PFSK-1 (cell line): Measurements from ENCODE around the gene NANP.

Source experiments
- FOXP2 ChIP-seq: optimal IDR thresholded peaks from 2 replicates; pipeline ENCODE3; 2011; ENCODE audit warnings: borderline replicate concordance, control low read depth, inconsistent platforms; ENCODE audit not compliant: insufficient read depth; ENCODE audit errors: extremely low read length, extremely low read depth
- POLR2AphosphoS5 ChIP-seq: IDR thresholded peaks from 2 replicates; pipeline ENCODE4 v1.6.1; 2012; ENCODE audit warnings: low read depth, mild to moderate bottlenecking, control low read depth, low read length, moderate library complexity
- SIN3A ChIP-seq: IDR thresholded peaks from 2 replicates; pipeline ENCODE4 v1.6.1; 2012; ENCODE audit warnings: mild to moderate bottlenecking, low read length, moderate library complexity, borderline replicate concordance; ENCODE audit not compliant: insufficient read depth
- TAF1 ChIP-seq: IDR thresholded peaks from 2 replicates; pipeline ENCODE4 v1.6.1; 2012; ENCODE audit warnings: low read length, control low read depth, borderline replicate concordance; ENCODE audit not compliant: insufficient read depth
- TF ChIP-seq, protein P1 (sequence below), 2 experiments: IDR thresholded peaks; 2 replicates each; pipeline versions ENCODE4 v1.6.1 to v1.8.0; 2011 to 2012; ENCODE audit warnings: low read depth in 2 of 2, low read length in 2 of 2, control low read depth in 1 of 2, inconsistent platforms in 1 of 2, mild to moderate bottlenecking in 1 of 2, moderate library complexity in 1 of 2; ENCODE audit not compliant: insufficient read depth in 1 of 2

NANP gene

DNA sequence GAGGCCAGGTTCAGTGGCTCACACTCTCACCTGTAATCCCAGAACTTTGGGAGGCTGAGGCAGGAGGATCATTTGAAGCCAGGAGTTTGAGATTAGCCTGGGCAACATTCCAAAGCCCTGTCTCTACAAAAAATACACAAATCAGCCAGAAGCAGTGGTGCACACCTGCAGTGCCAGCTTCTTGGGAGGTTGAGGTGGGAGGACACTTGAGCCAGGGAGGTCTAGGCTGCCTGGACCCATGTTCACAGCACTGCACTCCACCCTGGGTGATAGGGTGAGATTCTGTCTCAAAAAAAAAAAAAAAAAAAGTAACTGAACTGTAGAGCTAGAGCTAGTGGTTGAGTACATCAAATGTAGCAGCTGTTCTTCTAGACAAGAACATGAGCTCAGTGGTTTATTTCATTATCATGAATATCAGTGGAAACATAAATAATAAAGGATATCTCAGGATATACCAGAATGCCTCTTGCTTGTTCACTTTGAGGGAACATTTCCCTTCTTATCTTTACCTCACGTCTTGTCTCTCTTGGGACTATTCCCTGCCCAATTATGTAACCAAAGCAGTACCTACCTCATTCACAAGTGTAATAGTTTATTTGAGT is 17.6 kb downstream of the NANP start:
- no peak for TF ChIP-seq POLR2AphosphoS5
- no peak for TF ChIP-seq SIN3A
- TF ChIP-seq TAF1, result no peak
- no peak for TF ChIP-seq FOXP2
- TF ChIP-seq, protein P1, sequence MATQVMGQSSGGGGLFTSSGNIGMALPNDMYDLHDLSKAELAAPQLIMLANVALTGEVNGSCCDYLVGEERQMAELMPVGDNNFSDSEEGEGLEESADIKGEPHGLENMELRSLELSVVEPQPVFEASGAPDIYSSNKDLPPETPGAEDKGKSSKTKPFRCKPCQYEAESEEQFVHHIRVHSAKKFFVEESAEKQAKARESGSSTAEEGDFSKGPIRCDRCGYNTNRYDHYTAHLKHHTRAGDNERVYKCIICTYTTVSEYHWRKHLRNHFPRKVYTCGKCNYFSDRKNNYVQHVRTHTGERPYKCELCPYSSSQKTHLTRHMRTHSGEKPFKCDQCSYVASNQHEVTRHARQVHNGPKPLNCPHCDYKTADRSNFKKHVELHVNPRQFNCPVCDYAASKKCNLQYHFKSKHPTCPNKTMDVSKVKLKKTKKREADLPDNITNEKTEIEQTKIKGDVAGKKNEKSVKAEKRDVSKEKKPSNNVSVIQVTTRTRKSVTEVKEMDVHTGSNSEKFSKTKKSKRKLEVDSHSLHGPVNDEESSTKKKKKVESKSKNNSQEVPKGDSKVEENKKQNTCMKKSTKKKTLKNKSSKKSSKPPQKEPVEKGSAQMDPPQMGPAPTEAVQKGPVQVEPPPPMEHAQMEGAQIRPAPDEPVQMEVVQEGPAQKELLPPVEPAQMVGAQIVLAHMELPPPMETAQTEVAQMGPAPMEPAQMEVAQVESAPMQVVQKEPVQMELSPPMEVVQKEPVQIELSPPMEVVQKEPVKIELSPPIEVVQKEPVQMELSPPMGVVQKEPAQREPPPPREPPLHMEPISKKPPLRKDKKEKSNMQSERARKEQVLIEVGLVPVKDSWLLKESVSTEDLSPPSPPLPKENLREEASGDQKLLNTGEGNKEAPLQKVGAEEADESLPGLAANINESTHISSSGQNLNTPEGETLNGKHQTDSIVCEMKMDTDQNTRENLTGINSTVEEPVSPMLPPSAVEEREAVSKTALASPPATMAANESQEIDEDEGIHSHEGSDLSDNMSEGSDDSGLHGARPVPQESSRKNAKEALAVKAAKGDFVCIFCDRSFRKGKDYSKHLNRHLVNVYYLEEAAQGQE (IDR thresholded peaks at IDR 0.05; ENCODE audit: insufficient read depth in 1 of 2, low read depth in 2 of 2, low read length in 2 of 2), result no peak

DNA sequence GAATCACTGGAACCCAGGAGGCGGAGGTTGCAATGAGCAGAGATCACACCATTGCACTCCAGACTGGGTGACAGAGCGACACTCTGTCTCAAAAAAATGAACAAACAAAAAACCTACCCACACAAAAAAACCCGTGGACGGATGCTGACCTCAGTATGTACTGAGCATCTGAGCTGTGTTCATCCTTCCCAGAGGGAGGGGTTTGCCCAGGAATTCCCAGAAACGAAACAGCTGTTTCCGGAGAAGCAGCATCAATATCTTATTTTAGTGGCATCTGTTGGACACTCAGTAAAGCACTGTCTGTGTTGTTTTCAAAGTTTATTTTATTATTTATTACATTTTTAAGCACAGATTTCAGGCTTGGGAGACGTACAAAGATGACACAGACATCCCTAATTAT is 18.7 kb downstream of the NANP start:
- TF ChIP-seq TAF1 (no peak), FOXP2 (no peak), POLR2AphosphoS5 (no peak), SIN3A (no peak)
- TF ChIP-seq, protein P1 (IDR thresholded peaks at IDR 0.05; ENCODE audit: insufficient read depth in 1 of 2, low read depth in 2 of 2, low read length in 2 of 2), result no peak

DNA sequence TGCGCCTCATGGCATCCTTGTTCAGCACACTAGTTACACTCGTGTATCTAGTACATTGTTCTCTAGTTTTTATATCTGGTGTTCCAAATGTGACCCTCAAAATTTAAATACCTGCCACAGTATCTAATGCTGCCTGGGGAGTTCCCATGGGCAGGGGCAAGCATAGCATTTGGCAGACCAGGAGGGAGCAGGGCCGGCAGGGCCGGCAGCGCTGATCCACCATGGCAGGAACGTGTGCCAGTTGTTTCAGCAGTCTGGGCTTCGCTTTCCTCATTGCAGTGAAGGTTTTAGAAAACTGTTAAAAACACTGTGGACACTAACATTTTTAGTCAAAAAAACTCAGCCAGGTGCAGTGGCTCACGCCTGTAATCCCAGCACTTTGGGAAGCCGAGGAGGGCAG is 19.2 kb downstream of the NANP start:
- TF ChIP-seq, protein P1 (IDR thresholded peaks at IDR 0.05; ENCODE audit: insufficient read depth in 1 of 2, low read depth in 2 of 2, low read length in 2 of 2), result no peak
- no peak for TF ChIP-seq TAF1

DNA sequence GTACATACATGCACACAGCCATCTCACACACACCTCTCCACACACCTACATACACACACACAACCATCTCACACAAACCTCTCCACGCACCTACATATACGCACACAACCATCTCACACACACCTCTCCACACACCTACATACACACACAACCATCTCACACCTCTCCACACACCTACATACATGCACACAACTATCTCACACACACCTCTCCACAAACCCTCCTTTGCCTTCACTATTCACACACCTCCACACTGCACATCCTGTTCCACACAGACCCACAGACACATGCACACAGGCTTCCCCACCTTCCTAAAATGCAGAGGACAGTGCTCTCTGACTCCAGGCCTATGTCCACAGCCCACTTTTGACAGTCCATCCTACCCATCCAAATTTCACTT is 22.2 kb downstream of the NANP start:
- TF ChIP-seq FOXP2 (no peak), TAF1 (no peak), SIN3A (no peak), POLR2AphosphoS5 (no peak)
- TF ChIP-seq, protein P1 (IDR thresholded peaks at IDR 0.05; ENCODE audit: insufficient read depth in 1 of 2, low read depth in 2 of 2, low read length in 2 of 2), result no peak

DNA sequence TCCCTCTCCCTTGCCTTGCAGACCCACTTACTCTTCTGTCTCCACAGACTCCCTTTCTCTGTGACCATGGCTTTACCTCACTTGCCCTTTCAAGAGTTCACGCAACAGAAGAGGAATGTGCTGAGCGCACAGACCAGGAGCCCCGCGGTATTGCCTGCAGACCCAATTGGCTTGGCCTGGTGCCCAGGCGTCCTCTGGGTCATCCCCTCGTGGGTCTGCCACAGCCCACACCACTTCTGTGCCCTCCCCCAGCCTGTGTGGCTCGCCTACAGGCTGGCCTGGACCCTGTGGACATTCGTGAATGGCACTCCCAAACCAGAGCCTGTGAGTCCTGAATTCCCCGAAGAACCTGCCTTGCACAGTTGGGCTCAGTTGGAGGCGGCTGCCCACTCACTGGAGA is 23.2 kb downstream of the NANP start:
- TF ChIP-seq FOXP2 (no peak), TAF1 (no peak), SIN3A (no peak), POLR2AphosphoS5 (no peak)
- TF ChIP-seq, protein P1 (IDR thresholded peaks at IDR 0.05; ENCODE audit: insufficient read depth in 1 of 2, low read depth in 2 of 2, low read length in 2 of 2), result no peak
